Tibial nerve (tissue), 4 donors: ENCODE results near the gene CPXM2. TPM values are rescaled to one million over a fixed set of nuclear protein-coding genes. Genes with fewer than 3 reads are reported as not detected.

Experiments
- DNase-seq, 2 donors: peaks; one replicate each; pipeline ENCODE4 v3.0.0-alpha.2; 2019; ENCODE audit warnings: low spot score in 2 of 2
- H3K27ac ChIP-seq, 4 donors: fragments of 200-600 bp; sonication (generic) in 3 of 4; one replicate each; pipeline ENCODE4 v1.5.1; 2017 to 2019; ENCODE audit warnings: mild to moderate bottlenecking in 1 of 4
- H3K27me3 ChIP-seq, 2 donors: fragments of 200-600 bp; sonication (generic) in 1 of 2; one replicate each; pipeline versions ENCODE4 v1.5.1 to v1.6.0; 2017 to 2019
- H3K36me3 ChIP-seq, 3 donors: fragments of 200-600 bp; sonication (generic); one replicate each; pipeline ENCODE4 v1.5.1; 2018 to 2019
- H3K4me1 ChIP-seq, 4 donors: fragments of 200-600 bp; sonication (generic) in 3 of 4; one replicate each; pipeline ENCODE4 v1.5.1; 2017 to 2019
- H3K4me3 ChIP-seq, 4 donors: fragments of 200-600 bp; sonication (generic) in 3 of 4; one replicate each; pipeline ENCODE4 v1.5.1; 2017 to 2019; ENCODE audit warnings: mild to moderate bottlenecking in 1 of 4, moderate library complexity in 1 of 4
- H3K9me3 ChIP-seq, 4 donors: fragments of 200-600 bp; sonication (generic) in 3 of 4; one replicate each; pipeline ENCODE4 v1.5.1; 2017 to 2019
- EP300 ChIP-seq, 2 donors: sonication (generic); formaldehyde crosslinking; IDR thresholded peaks; one replicate each; pipeline ENCODE4 v1.6.1; 2017; ENCODE audit warnings: antibody characterized with exemption in 2 of 2, mild to moderate bottlenecking in 1 of 2
- POLR2A ChIP-seq, 2 donors: fragments of 450-650 bp; IDR thresholded peaks; one replicate each; pipeline ENCODE4 v1.6.1; 2017; ENCODE audit warnings: antibody characterized with exemption in 2 of 2, mild to moderate bottlenecking in 2 of 2, moderate library complexity in 2 of 2
- WGBS, 2 donors: methylation state at CpG; one replicate each; pipeline ENCODE4 v1.1.5; 2018; 5-methylcytosine and 5-hydroxymethylcytosine counted together
- total RNA-seq, 4 donors: library from RNA; depleted of rRNA; stranded (reverse); fragments of >200 nt; gene quantifications; one replicate each; pipeline ENCODE4 v1.1.0, GENCODE V29; 2016
- TF ChIP-seq, protein P1 (sequence below), 5 experiments: fragments of 200-600 bp in 3 of 5; fragments of 450-650 bp in 2 of 5; sonication (generic) in 3 of 5; IDR thresholded peaks; one replicate each; pipeline ENCODE4 v1.5.1; 2016 to 2019; ENCODE audit warnings: antibody characterized with exemption in 5 of 5, mild to moderate bottlenecking in 3 of 5, moderate library complexity in 2 of 5

Gene CPXM2
- total RNA-seq, 4 donors from 2014 or later: 26.8 to 74.3 (median 37.8) TPM

DNA sequence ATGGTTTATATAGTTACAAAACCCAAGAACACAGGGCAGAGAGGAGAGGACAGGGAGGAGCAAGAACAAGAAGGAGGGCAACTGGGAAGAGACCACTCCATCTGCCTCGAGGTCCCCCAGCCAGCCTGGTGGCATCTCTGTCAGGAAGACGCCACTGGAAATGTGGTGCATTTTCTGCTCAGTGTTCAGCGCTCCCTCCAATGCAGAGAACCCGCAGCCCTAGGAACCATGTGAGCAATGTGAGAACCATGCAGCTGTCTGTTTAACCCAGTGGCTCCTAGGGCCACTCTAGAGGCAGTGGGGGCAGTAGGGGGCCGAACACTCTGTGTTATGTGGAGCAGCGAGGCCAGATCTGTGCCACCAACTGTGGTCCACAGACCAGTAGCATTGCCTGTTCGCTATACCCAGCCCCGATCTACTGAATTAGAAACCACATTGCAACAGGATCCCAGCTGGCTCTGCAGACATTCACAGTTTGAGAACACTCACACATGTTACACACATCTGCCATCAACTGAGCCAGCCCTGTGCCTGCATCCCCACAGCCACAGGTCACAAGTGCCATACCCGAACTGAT, 110.2 kb downstream of the CPXM2 start:
- Histone ChIP-seq H3K36me3 (peaks cover 0 to 9% (median 0%) of the 10 kb centered on the region in 3 donors), H3K4me3 (no peak overlapping the region), H3K9me3 (no peaks in the 10 kb centered on the region), H3K27me3 (no peaks in the 10 kb centered on the region), H3K27ac (peak overlapping the region in 1 of 4 donors; percentile 21), H3K4me1 (peaks cover 0 to 13% (median 0%) of the 10 kb centered on the region in 4 donors)
- no peak for DNase-seq
- no peak for TF ChIP-seq POLR2A (IDR thresholded peaks at IDR 0.05)
- TF ChIP-seq, protein P1, sequence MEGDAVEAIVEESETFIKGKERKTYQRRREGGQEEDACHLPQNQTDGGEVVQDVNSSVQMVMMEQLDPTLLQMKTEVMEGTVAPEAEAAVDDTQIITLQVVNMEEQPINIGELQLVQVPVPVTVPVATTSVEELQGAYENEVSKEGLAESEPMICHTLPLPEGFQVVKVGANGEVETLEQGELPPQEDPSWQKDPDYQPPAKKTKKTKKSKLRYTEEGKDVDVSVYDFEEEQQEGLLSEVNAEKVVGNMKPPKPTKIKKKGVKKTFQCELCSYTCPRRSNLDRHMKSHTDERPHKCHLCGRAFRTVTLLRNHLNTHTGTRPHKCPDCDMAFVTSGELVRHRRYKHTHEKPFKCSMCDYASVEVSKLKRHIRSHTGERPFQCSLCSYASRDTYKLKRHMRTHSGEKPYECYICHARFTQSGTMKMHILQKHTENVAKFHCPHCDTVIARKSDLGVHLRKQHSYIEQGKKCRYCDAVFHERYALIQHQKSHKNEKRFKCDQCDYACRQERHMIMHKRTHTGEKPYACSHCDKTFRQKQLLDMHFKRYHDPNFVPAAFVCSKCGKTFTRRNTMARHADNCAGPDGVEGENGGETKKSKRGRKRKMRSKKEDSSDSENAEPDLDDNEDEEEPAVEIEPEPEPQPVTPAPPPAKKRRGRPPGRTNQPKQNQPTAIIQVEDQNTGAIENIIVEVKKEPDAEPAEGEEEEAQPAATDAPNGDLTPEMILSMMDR (IDR thresholded peaks at IDR 0.05): no peak
- no peak for TF ChIP-seq EP300 (IDR thresholded peaks at IDR 0.05)
- 70 to 71% methylated on average over 9 of the region's 9 CpGs for WGBS, 2 donors

DNA sequence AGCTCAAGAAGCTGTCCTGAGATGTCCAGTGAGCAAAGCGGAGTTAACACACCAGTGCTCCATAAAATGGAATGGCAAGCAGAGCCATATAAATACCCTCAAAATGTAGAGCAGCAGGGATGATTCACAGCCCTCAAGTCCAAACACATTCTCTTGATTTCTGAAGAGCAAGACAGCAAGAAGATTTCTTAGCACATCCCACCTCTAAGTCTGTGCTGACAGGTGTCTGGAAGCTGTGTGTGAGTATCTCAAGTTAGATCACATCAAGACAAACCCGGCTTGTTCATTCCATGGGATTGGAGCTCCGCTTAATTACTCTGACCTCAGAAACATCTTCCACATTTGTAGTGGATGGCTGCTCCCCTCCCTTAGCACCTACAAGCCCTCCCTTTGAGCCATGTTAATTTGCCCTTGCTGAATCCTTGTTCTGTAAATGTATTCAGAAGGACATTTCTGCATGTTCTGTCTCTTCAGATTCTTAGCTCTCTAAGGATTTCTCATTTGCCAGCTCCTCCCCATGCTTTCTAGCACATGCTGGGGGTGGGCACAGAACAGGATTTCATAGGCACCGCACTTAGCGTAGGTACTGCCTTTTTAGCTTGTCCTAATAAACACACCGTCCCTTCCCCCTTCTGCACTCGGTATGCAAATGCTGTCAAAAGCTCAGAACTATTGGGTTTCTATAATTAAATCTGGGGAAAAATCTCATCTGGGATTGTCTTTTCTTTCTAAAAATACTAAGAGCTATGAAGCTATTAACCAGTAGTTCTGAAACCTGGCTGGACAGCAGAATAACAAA, 112.7 kb downstream of the CPXM2 start:
- H3K4me1 ChIP-seq: peaks cover 0 to 10% (median 0%) of the 10 kb centered on the region in 4 donors
- 60 to 64% methylated on average over 7 of the region's 7 CpGs for WGBS, 2 donors
- H3K9me3 ChIP-seq: no peaks in the 10 kb centered on the region
- no peaks in the 10 kb centered on the region for H3K27me3 ChIP-seq
- H3K36me3 ChIP-seq: peaks cover 0 to 4% (median 0%) of the 10 kb centered on the region in 3 donors
- no peak overlapping the region for H3K27ac ChIP-seq
- DNase-seq: no peak
- TF ChIP-seq POLR2A (IDR thresholded peaks at IDR 0.05): no peak
- TF ChIP-seq EP300 (IDR thresholded peaks at IDR 0.05): no peak
- TF ChIP-seq, protein P1 (IDR thresholded peaks at IDR 0.05): no peak
- no peak overlapping the region for H3K4me3 ChIP-seq

DNA sequence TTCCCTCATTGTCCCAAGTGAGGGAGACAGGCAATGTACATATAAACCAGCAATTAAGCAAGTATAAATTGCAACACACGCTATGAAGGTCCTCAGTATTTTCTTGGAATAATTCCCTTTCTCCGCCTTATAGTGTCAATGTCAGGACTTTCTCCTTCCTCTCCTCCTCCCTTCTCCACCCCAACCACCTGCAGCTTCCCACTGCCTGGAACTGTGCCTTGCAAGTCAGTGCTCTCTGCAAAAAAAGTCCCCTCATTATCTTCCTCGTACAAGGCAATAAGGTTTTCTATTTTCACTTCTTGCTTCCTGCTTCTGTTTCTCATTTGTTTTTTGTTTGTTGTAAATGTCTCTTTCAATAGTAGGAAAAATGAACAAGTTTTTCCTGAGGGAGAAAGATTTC, 113.7 kb downstream of the CPXM2 start:
- TF ChIP-seq, protein P1 (IDR thresholded peaks at IDR 0.05): no peak
- TF ChIP-seq POLR2A (IDR thresholded peaks at IDR 0.05) (no peak), EP300 (IDR thresholded peaks at IDR 0.05) (no peak)
- WGBS, 2 donors: 54 to 66% methylated on average over 3 of the region's 3 CpGs

DNA sequence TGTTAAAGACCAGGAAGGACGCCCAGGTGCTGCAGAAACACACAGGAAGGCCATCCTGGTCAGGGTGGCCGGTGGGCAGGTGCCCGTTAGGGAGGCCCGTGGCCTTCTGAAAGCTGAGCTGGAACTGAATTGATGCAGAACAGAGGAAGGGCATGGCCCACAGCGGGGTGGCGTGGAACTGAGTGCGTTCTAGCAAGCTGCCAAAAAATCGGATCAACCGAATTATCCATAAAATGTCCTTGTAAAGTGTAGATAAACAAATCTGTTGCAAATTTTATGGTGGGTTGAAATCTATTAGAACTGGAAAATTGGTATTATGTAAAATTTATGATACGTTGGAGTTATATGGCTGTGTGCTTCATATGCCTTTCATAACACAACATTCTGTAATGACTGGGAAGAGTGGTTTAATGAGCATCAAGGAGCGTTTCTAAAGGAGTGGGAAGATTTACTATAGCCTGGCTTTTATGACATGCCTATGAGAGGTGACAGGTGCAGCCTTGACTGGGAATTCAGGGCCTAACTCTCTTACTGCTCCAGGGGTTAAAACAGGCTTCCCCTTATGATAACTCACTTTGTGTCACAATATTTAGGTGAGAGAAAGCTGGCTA, 117.4 kb downstream of the CPXM2 start:
- Histone ChIP-seq H3K4me1 (no peaks in the 10 kb centered on the region), H3K36me3 (peaks cover 0 to 4% (median 0%) of the 10 kb centered on the region in 3 donors), H3K27me3 (no peaks in the 10 kb centered on the region), H3K27ac (no peak overlapping the region), H3K9me3 (no peaks in the 10 kb centered on the region), H3K4me3 (no peak overlapping the region)
- no peak for TF ChIP-seq POLR2A (IDR thresholded peaks at IDR 0.05)
- no peak for DNase-seq
- WGBS, 2 donors: 81 to 83% methylated on average over 10 to 11 of the region's 11 CpGs

More for the DNA sequence above, 113.7 kb downstream of the CPXM2 start:
- H3K4me3 ChIP-seq: no peak overlapping the region
- H3K9me3 ChIP-seq: no peaks in the 10 kb centered on the region
- no peaks in the 10 kb centered on the region for H3K27me3 ChIP-seq
- no peaks in the 10 kb centered on the region for H3K4me1 ChIP-seq
- no peak overlapping the region for H3K27ac ChIP-seq
- H3K36me3 ChIP-seq: peaks cover 0 to 4% (median 0%) of the 10 kb centered on the region in 3 donors
- DNase-seq: no peak

DNA sequence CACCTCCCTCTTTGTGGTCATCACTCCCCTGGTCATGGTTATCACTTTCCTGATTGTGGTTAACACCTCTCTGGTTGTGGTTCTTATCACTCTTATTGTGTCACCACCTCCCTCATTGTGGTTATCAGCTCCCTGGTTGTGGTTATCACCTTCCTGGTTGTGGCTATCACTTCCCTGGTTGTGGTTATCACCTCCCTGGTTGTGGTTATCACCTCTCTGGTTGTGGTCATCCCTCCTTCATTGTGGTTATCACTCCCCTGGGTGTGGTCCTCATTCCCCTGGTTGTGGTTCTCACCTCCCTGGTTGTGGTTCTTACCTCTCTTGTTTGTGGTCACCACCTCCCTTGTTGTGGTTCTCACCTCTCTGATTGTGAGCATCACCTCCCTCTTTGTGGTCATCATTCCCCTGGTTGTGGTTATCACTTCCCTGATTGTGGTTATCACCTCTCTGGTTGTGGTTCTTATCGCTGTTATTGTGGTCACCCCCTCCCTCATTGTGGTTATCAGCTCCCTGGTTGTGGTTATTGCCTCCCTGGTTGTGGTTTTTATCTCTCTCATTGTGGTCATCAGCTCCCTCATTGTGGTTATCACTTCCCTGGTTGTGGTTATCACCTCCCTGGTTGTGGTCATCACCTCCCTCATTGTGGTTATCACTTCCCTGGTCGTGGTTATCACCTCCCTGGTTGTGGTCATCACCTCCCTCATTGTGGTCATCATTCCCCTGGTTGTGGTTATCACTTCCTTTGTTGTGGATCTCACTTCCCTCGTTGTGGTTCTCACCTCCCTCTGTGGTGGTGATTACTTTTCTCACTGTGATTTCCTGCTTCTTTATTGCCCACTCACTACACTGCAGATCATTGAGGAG, 118.7 kb downstream of the CPXM2 start:
- TF ChIP-seq POLR2A (IDR thresholded peaks at IDR 0.05) (no peak), EP300 (IDR thresholded peaks at IDR 0.05) (no peak)
- TF ChIP-seq, protein P1 (IDR thresholded peaks at IDR 0.05): no peak
- WGBS, 2 donors: 47 to 53% methylated on average over 3 of the region's 3 CpGs
- no peak for DNase-seq

More for the DNA sequence above, 118.7 kb downstream of the CPXM2 start:
- Histone ChIP-seq H3K27me3 (no peaks in the 10 kb centered on the region), H3K36me3 (peaks cover 0 to 4% (median 0%) of the 10 kb centered on the region in 3 donors), H3K4me3 (no peak overlapping the region), H3K4me1 (no peaks in the 10 kb centered on the region), H3K9me3 (no peaks in the 10 kb centered on the region), H3K27ac (no peak overlapping the region)
